HepG2 (cell line): ENCODE data around the gene P3H2. TPM values are rescaled to one million over a fixed set of nuclear protein-coding genes. Genes with fewer than 3 reads are reported as not detected.

Experiments used
- ATAC-seq: fragments of 200-7000 bp; cut with Tn5 transposase; 3 replicates; pipeline ENCODE4 v1.9.1; 2020; ENCODE audit warnings: mild to moderate bottlenecking, moderate library complexity
- BruUV-seq: library from RNA; stranded (reverse); fragments of 400-500 nt; replicated peaks from 2 replicates; lab custom pipeline; 2021; lab: Mats Ljungman, UMichigan
- CTCF ChIA-PET: fragments of 300-600 bp; formaldehyde crosslinking; extraction: SDS; loops from one replicate; lab custom pipeline; 2021; ENCODE audit warnings: low total read pairs, inconsistent platforms, low intra/inter-chr PET ratio; lab: Yijun Ruan, JAX
- POLR2A ChIA-PET: fragments of 350-600 bp; sonication (Branson Sonifier 250); formaldehyde crosslinking; loops from one replicate; lab custom pipeline; 2020; ENCODE audit warnings: antibody characterized with exemption, inconsistent platforms; lab: Yijun Ruan, JAX
- DNase-seq: peaks from one replicate; pipeline ENCODE4 v3.0.0-alpha.2; 2015; ENCODE audit warnings: low spot score
- FAIRE-seq: peaks from 3 replicates; lab custom pipeline; 2011; peaks lifted over from hg19 to GRCh38; lab: Jason Lieb, UNC
- H2AFZ ChIP-seq: one replicate; pipeline ENCODE4 v1.6.1; 2011; ENCODE audit warnings: low read length, inconsistent platforms
- H3K27ac ChIP-seq: fragments of 300-600 bp; 3 replicates; pipeline ENCODE4 v1.8.0; 2011; ENCODE audit warnings: mixed run types, mild to moderate bottlenecking, mixed read lengths, low read length, inconsistent platforms; ENCODE audit not compliant: insufficient read depth; ENCODE audit errors: extremely low read length
- H3K27me3 ChIP-seq, 2 experiments: fragments of 200-600 bp in 1 of 2; 2 replicates in 1 of 2; 3 replicates in 1 of 2; pipeline versions ENCODE4 v1.6.0 to v1.8.0; 2011; ENCODE audit warnings: low read length in 2 of 2, mild to moderate bottlenecking in 2 of 2, moderate library complexity in 2 of 2, inconsistent platforms in 1 of 2; ENCODE audit not compliant: insufficient read depth in 2 of 2, control insufficient read depth in 1 of 2
- H3K36me3 ChIP-seq, 2 experiments: fragments of 200-600 bp in 1 of 2; replicated peaks in 1 of 2; 2 replicates in 1 of 2; 3 replicates in 1 of 2; pipeline versions ENCODE4 v1.5.1 to v1.8.0; 2011; ENCODE audit warnings: low read length in 2 of 2, inconsistent platforms in 1 of 2; ENCODE audit not compliant: insufficient read depth in 2 of 2, control insufficient read depth in 1 of 2
- H3K4me1 ChIP-seq: 2 replicates; pipeline ENCODE4 v1.5.1; 2012; ENCODE audit warnings: low read length, inconsistent platforms; ENCODE audit not compliant: insufficient read depth
- H3K4me2 ChIP-seq: 2 replicates; pipeline ENCODE4 v1.6.0; 2011; ENCODE audit warnings: low read depth, low read length, inconsistent platforms
- H3K4me3 ChIP-seq, 3 experiments: fragments of 200-600 bp in 1 of 3; sonication (generic), shearing (Covaris generic) in 1 of 3; replicated peaks in 1 of 3; 2 replicates each; pipeline ENCODE4 v1.5.1; 2011 to 2016; ENCODE audit warnings: low read length in 3 of 3, inconsistent platforms in 2 of 3, low read depth in 2 of 3, mild to moderate bottlenecking in 2 of 3, control low read depth in 1 of 3, mixed read lengths in 1 of 3; ENCODE audit not compliant: insufficient read depth in 1 of 3
- H3K79me2 ChIP-seq: one replicate; pipeline ENCODE4 v1.6.1; 2011; ENCODE audit warnings: low read length, inconsistent platforms; ENCODE audit not compliant: insufficient read depth
- H3K9ac ChIP-seq: 2 replicates; pipeline ENCODE4 v1.6.0; 2011; ENCODE audit warnings: mild to moderate bottlenecking, low read depth, low read length, inconsistent platforms; ENCODE audit not compliant: insufficient read depth
- H3K9me3 ChIP-seq: 2 replicates; pipeline ENCODE4 v1.5.1; 2012; ENCODE audit warnings: mild to moderate bottlenecking, low read length
- H4K20me1 ChIP-seq: 2 replicates; pipeline ENCODE4 v1.6.0; 2011; ENCODE audit warnings: inconsistent platforms, mild to moderate bottlenecking, low read length, moderate library complexity; ENCODE audit not compliant: insufficient read depth
- MAFF ChIP-seq: IDR thresholded peaks from 2 replicates; pipeline ENCODE4 v1.6.1; 2011; ENCODE audit warnings: low read depth, low read length, improper control_type of control experiment
- MAFK ChIP-seq, 2 experiments: IDR thresholded peaks in 1 of 2; conservative IDR thresholded peaks in 1 of 2; 2 replicates each; pipeline ENCODE4 v1.6.1; 2011; ENCODE audit warnings: improper control_type of control experiment in 2 of 2, low read length in 2 of 2
- ZNF451 ChIP-seq: sonication (generic); formaldehyde crosslinking; IDR thresholded peaks from 2 replicates; pipeline ENCODE4 v1.5.0; 2020; ENCODE audit warnings: mild to moderate bottlenecking, missing genetic modification reagents
- WGBS: methylation state at CpG from one replicate; pipeline ENCODE4 v1.1.6; 2017; ENCODE audit warnings: low lambda C conversion rate; 5-methylcytosine and 5-hydroxymethylcytosine counted together
- in situ Hi-C: cut with HindIII; loops from 2 replicates; pipeline ENCODE4 v1.10.0; 2017; ENCODE audit warnings: low pct_unique_long_range_greater_than_20kb; ENCODE audit not compliant: extremely low pct_ligation_motif_present
- intact Hi-C: fragments of 100-400 bp; cut with micrococcal nuclease; formaldehyde crosslinking; loops from one replicate; pipeline ENCODE4 v1.10.0; 2022; ENCODE audit not compliant: unreplicated experiment
- polyA plus RNA-seq, 8 experiments: library from polyadenylated mRNA; depleted of rRNA in 3 of 8; stranded (reverse) in 7 of 8; unstranded in 1 of 8; fragments of >200 nt; fragmentation: Illumina TruSeq in 4 of 8; extraction: Trizol in 4 of 8; gene quantifications; 2 replicates each; pipeline versions ENCODE4 v1.2.1 to v1.2.3, GENCODE V29; 2011 to 2016; ENCODE audit warnings: low read depth in 4 of 8, missing spikeins in 1 of 8, mixed read lengths in 1 of 8; ENCODE audit not compliant: insufficient read depth in 1 of 8
- total RNA-seq, 5 experiments: library from RNA; depleted of rRNA; stranded (reverse); fragments of >200 nt; fragmentation: Illumina TruSeq; extraction: Trizol; gene quantifications; 2 replicates each; pipeline ENCODE4 v1.2.3, GENCODE V29; 2016; ENCODE audit warnings: low read depth in 1 of 5
- TF ChIP-seq, protein P1 (sequence below): sonication (generic); formaldehyde crosslinking; IDR thresholded peaks from 2 replicates; pipeline ENCODE4 v1.4.0; 2020; ENCODE audit warnings: missing genetic modification reagents
- TF ChIP-seq, protein P2 (sequence below): sonication (generic); formaldehyde crosslinking; conservative IDR thresholded peaks from 2 replicates; pipeline ENCODE4 v1.5.0; 2020; ENCODE audit warnings: missing genetic modification reagents

P3H2 gene
- total and polyA plus RNA-seq, 2 of the 13 experiments (the other 11 are each of a cell fraction or from before 2014, with no cell fraction given), result not detected

DNA sequence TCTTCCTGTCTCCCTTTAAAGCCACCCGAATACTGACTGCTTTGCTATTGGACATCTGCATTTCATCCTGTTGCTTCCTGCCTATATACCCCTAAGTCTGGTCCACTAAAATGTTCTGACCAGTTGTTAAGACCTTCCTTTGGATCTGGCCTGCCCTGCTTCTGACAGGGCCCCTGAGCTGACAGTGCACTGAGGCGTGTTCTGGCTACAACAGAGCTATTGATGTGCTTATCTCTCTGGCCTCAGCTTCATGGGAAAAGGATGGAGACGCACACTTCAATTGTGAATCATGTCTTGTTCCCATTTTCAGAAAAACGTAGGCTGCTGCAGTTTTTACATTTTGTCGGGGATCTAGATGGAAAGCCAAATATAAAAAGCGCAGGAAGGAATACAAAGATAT is 7.1 kb upstream of the P3H2 start (continued):
- TF ChIP-seq, protein P1, sequence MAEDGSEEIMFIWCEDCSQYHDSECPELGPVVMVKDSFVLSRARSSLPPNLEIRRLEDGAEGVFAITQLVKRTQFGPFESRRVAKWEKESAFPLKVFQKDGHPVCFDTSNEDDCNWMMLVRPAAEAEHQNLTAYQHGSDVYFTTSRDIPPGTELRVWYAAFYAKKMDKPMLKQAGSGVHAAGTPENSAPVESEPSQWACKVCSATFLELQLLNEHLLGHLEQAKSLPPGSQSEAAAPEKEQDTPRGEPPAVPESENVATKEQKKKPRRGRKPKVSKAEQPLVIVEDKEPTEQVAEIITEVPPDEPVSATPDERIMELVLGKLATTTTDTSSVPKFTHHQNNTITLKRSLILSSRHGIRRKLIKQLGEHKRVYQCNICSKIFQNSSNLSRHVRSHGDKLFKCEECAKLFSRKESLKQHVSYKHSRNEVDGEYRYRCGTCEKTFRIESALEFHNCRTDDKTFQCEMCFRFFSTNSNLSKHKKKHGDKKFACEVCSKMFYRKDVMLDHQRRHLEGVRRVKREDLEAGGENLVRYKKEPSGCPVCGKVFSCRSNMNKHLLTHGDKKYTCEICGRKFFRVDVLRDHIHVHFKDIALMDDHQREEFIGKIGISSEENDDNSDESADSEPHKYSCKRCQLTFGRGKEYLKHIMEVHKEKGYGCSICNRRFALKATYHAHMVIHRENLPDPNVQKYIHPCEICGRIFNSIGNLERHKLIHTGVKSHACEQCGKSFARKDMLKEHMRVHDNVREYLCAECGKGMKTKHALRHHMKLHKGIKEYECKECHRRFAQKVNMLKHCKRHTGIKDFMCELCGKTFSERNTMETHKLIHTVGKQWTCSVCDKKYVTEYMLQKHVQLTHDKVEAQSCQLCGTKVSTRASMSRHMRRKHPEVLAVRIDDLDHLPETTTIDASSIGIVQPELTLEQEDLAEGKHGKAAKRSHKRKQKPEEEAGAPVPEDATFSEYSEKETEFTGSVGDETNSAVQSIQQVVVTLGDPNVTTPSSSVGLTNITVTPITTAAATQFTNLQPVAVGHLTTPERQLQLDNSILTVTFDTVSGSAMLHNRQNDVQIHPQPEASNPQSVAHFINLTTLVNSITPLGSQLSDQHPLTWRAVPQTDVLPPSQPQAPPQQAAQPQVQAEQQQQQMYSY (CRISPR knock-in tag), result no peak
- no peak for TF ChIP-seq ZNF451 (CRISPR knock-in tag)

- no peaks in the 10 kb centered on the region for H3K9me3 ChIP-seq
- intact Hi-C loops, result loop anchor here (10.0 kb wide), 2 partner anchors 68 to 258 kb away; partner anchors contain the start of gene CLDN16
- H4K20me1 ChIP-seq, result no peaks in the 10 kb centered on the region
- FAIRE-seq, result no peak
- H3K9ac ChIP-seq, result no peak overlapping the region
- in situ Hi-C loops, result no loop called here
- no TSS peak for BruUV-seq
- H3K79me2 ChIP-seq, result no peaks in the 10 kb centered on the region
- 29% methylated on average over 1 of the region's 1 CpG for WGBS
- H3K27me3 ChIP-seq, result peaks cover 0 to 3% of the 10 kb centered on the region in 2 experiments; a peak in 1 of 5 replicates
- no peak overlapping the region for H3K4me2 ChIP-seq
- TF ChIP-seq MAFK (conservative IDR thresholded peaks at IDR 0.05 in 1 of 2, IDR thresholded peaks at IDR 0.05 in 1 of 2; ENCODE audit: low read length in 2 of 2) (peak; percentile 72 to 90), MAFF (peak; percentile 80)
- TF ChIP-seq, protein P2, sequence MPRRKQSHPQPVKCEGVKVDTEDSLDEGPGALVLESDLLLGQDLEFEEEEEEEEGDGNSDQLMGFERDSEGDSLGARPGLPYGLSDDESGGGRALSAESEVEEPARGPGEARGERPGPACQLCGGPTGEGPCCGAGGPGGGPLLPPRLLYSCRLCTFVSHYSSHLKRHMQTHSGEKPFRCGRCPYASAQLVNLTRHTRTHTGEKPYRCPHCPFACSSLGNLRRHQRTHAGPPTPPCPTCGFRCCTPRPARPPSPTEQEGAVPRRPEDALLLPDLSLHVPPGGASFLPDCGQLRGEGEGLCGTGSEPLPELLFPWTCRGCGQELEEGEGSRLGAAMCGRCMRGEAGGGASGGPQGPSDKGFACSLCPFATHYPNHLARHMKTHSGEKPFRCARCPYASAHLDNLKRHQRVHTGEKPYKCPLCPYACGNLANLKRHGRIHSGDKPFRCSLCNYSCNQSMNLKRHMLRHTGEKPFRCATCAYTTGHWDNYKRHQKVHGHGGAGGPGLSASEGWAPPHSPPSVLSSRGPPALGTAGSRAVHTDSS (CRISPR knock-in tag), result no peak
- no peak overlapping the region for H3K4me3 ChIP-seq
- POLR2A ChIA-PET, result no interaction called here
- no peak for DNase-seq
- no peak overlapping the region for H2AFZ ChIP-seq
- ATAC-seq, result no peak
- no peaks in the 10 kb centered on the region for H3K36me3 ChIP-seq
- H3K4me1 ChIP-seq, result no peaks in the 10 kb centered on the region
- CTCF ChIA-PET, result no interaction called here
- no peak overlapping the region for H3K27ac ChIP-seq
Measured at GRCh38 chr3:190127195-190127594, 6.5 kb upstream of the P3H2 start.
